NCI-H748 (cell line): Measurements from ENCODE around the gene GSTA3.

Experiments
- DNase-seq: peaks from one replicate; lab custom pipeline; 2025; ENCODE audit not compliant: unreplicated experiment; lab: John Stamatoyannopoulos, UW

The GSTA3 gene

GRCh38 chr6:52868240-52868639 is 41.3 kb downstream of the GSTA3 start:
- DNase-seq = no peak

- peak; percentile 18 for DNase-seq
Measured at GRCh38 chr6:52861151-52861550, 48.3 kb downstream of the GSTA3 start.

GRCh38 chr6:52858416-52858815 is 51.1 kb downstream of the GSTA3 start:
- DNase-seq = no peak

- peak; percentile 34 for DNase-seq
Measured at GRCh38 chr6:52856137-52856536, 53.4 kb downstream of the GSTA3 start.

- DNase-seq = no peak
Measured at GRCh38 chr6:52849137-52849536, 60.4 kb downstream of the GSTA3 start.
